H1 (cell line): ENCODE measurements around the gene ENO2. TPM values are rescaled to one million over a fixed set of nuclear protein-coding genes. Genes with fewer than 3 reads are reported as not detected.
A peak's percentile ranks its signal among the peaks of the same experiment; 100 is the strongest.

Source experiments
- CBX5 ChIP-seq: fragments of 300-800, 300-1000 bp; sonication (generic); IDR thresholded peaks from 2 replicates; pipeline ENCODE4 v1.7.1; 2016; ENCODE audit warnings: antibody characterized with exemption, low read length, low read depth
- CEBPB ChIP-seq: IDR thresholded peaks from 2 replicates; pipeline ENCODE4 v1.6.1; 2012; ENCODE audit warnings: low read depth, low read length
- FOSL1 ChIP-seq: IDR thresholded peaks from 2 replicates; pipeline ENCODE4 v1.6.1; 2011; ENCODE audit warnings: mild to moderate bottlenecking, low read depth, low read length, moderate library complexity; ENCODE audit not compliant: insufficient read depth
- KDM1A ChIP-seq: fragments of 200-600, 300-600 bp; sonication (generic); IDR thresholded peaks from 2 replicates; pipeline ENCODE4 v1.7.1; 2016; ENCODE audit warnings: mild to moderate bottlenecking, low read length, borderline replicate concordance
- SP1 ChIP-seq: IDR thresholded peaks from 2 replicates; pipeline ENCODE4 v1.6.1; 2011; ENCODE audit warnings: low read depth, low read length
- SP4 ChIP-seq: IDR thresholded peaks from 2 replicates; pipeline ENCODE4 v1.6.1; 2012; ENCODE audit warnings: low read length, inconsistent platforms
- SUZ12 ChIP-seq: fragments of 200-600 bp; sonication (generic); IDR thresholded peaks from 2 replicates; pipeline ENCODE4 v1.6.1; 2012; ENCODE audit warnings: mild to moderate bottlenecking, inconsistent platforms, low read length, moderate library complexity, mixed read lengths
- YY1 ChIP-seq: IDR thresholded peaks from 2 replicates; pipeline ENCODE4 v1.6.1; 2011; ENCODE audit warnings: low read depth, mild to moderate bottlenecking, low read length
- polyA plus RNA-seq, 7 experiments: library from polyadenylated mRNA; depleted of rRNA in 3 of 7; stranded (reverse) in 5 of 7; unstranded in 2 of 7; fragments of >200 nt in 5 of 7; fragments of 200-250 nt in 2 of 7; gene quantifications; 1 replicate in 5 of 7; 2 replicates in 1 of 7; 4 replicates in 1 of 7; pipeline versions ENCODE4 v1.2.1 to v1.2.3, GENCODE V29; 2011 to 2013; ENCODE audit warnings: missing spikeins in 2 of 7, mixed read lengths in 2 of 7
- total RNA-seq: library from RNA; stranded (reverse); fragmentation: NEBNext Ultra II Directional; extraction: Animal tissue kit (Norgen Biotek cat#: 25700); gene quantifications from 2 replicates; pipeline ENCODE4 v1.2.1, GENCODE V29; 2021
- TF ChIP-seq, protein P1 (sequence below): IDR thresholded peaks from 2 replicates; pipeline ENCODE4 v1.6.1; 2011; ENCODE audit warnings: low read depth, mild to moderate bottlenecking, low read length; ENCODE audit not compliant: insufficient read depth
- TF ChIP-seq, protein P2 (sequence below): IDR thresholded peaks from 2 replicates; pipeline ENCODE4 v1.6.1; 2012; ENCODE audit warnings: low read length, inconsistent platforms

ENO2 gene
- total and polyA plus RNA-seq, 2 of the 8 experiments (the other 6 are each of a cell fraction or from before 2014, with no cell fraction given) = 92.4 to 102 TPM

DNA sequence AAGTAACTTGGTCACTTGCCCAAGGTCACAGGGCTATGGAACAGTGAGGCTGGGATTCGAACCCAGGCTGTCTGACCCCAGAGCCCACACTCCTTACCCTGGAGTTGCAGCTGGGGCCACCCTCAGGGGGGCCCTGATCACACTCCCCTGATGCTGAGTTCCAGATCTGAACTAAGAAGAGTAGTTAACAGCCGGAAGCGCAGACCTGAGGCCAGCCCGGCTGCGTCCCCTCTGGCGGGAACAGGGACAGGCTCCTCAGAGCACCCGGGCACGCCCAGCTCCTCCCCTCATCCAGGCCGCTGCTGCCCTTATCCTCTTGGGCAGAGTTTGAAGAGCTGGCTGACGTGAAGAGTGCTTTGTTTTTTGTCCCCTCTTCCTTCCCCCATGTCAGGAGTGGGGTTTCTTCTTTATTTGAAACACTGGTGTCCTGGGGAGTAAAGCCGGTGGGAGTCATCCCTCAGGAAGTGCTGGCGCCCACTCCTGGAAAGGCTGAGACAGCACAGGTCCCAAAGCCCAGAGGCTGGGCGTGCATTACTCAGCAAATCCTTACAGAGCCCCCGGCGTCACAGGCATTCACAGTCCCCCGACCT, 47.4 kb downstream of the ENO2 start (continued):
- TF ChIP-seq, protein P1, sequence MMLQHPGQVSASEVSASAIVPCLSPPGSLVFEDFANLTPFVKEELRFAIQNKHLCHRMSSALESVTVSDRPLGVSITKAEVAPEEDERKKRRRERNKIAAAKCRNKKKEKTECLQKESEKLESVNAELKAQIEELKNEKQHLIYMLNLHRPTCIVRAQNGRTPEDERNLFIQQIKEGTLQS = no peak
- TF ChIP-seq CEBPB (no peak), KDM1A (peak; percentile 44; the same call in 1 of the 2 replicates), CBX5 (no peak), SP4 (no peak), SUZ12 (no peak), SP1 (no peak), YY1 (peak; percentile 11; the same call in 1 of the 2 replicates), FOSL1 (no peak)
- TF ChIP-seq, protein P2, sequence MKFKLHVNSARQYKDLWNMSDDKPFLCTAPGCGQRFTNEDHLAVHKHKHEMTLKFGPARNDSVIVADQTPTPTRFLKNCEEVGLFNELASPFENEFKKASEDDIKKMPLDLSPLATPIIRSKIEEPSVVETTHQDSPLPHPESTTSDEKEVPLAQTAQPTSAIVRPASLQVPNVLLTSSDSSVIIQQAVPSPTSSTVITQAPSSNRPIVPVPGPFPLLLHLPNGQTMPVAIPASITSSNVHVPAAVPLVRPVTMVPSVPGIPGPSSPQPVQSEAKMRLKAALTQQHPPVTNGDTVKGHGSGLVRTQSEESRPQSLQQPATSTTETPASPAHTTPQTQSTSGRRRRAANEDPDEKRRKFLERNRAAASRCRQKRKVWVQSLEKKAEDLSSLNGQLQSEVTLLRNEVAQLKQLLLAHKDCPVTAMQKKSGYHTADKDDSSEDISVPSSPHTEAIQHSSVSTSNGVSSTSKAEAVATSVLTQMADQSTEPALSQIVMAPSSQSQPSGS = no peak; the same call in 1 of the 2 replicates
